GM18861 (cell line): ENCODE data around the gene HOXA9.

Source experiments
- ATAC-seq: cut with Tn5 transposase; IDR thresholded peaks from one replicate; pipeline ENCODE4 v1.9.1; 2021; ENCODE audit not compliant: unreplicated experiment

HOXA9 gene

GRCh38 chr7:27165089-27165995 lies at the start of gene HOXA9:
HOXA9 (minus strand) TSS chr7:27165537; CDS start chr7:27165457, 80 bp downstream.
- no peak for ATAC-seq

- no peak for ATAC-seq
Observed at GRCh38 chr7:27214239-27214950, 49.1 kb upstream of the HOXA9 start.

GRCh38 chr7:27213433-27214238 lies 48.3 kb upstream of the HOXA9 start:
- no peak for ATAC-seq

- ATAC-seq: no peak
Observed at GRCh38 chr7:27212497-27213432, 47.4 kb upstream of the HOXA9 start.

GRCh38 chr7:27211764-27212204 lies 46.4 kb upstream of the HOXA9 start:
- no peak for ATAC-seq

GRCh38 chr7:27211084-27211446 lies 45.7 kb upstream of the HOXA9 start:
- ATAC-seq: no peak

- ATAC-seq: no peak
Observed at GRCh38 chr7:27210441-27211083, 45.2 kb upstream of the HOXA9 start.

GRCh38 chr7:27209933-27210440 lies 44.6 kb upstream of the HOXA9 start:
- no peak for ATAC-seq

GRCh38 chr7:27208998-27209397 lies 43.7 kb upstream of the HOXA9 start:
- ATAC-seq: no peak

- ATAC-seq: no peak
Observed at GRCh38 chr7:27207348-27207985, 42.1 kb upstream of the HOXA9 start.

- ATAC-seq: no peak
Observed at GRCh38 chr7:27205325-27206280, 40.3 kb upstream of the HOXA9 start.

GRCh38 chr7:27204851-27205322 lies 39.5 kb upstream of the HOXA9 start:
- no peak for ATAC-seq

GRCh38 chr7:27203964-27204594 lies 38.7 kb upstream of the HOXA9 start:
- no peak for ATAC-seq

GRCh38 chr7:27203365-27203953 lies 38.1 kb upstream of the HOXA9 start:
- no peak for ATAC-seq

GRCh38 chr7:27202862-27203134 lies 37.5 kb upstream of the HOXA9 start:
- no peak for ATAC-seq

- ATAC-seq: no peak
Observed at GRCh38 chr7:27202018-27202861, 36.9 kb upstream of the HOXA9 start.
